ENCODE results near the gene CHD6.

CHD6 gene

DNA sequence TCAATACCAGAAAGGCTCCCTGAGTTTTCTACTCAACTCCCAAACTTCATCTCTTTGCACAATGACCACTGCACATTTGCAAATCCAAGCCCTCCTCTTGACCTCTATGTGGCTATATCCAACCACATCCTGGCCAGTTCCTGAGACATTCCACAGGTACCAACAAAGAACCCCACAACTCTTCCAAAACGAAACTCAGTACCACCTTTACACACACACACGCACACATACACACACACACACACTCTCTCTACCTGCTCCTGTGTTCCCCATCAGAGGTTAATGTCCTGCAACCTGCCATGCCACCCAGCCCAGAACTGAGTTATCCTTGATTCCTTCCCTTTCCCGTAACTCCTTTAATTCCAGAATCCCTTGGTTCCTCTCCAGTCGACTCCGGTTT is 58.5 kb downstream of the CHD6 start:
- H3K9me3 ChIP-seq (ENCODE audit: low read depth, low read length) = no peaks in the 10 kb centered on the region
- DNase-seq (ENCODE audit: low read depth, low spot score) = no peak
- no peaks in the 10 kb centered on the region for H3K36me3 ChIP-seq (ENCODE audit: insufficient read depth, low read length)
- H3K9ac ChIP-seq (ENCODE audit: insufficient read length) = no peak overlapping the region
- H3K27ac ChIP-seq = no peak overlapping the region
- TF ChIP-seq POLR2AphosphoS5 (IDR thresholded peaks at IDR 0.05; ENCODE audit: borderline replicate concordance, low read depth, low read length) (no peak), EZH2 (IDR thresholded peaks at IDR 0.05) (no peak), FOXP2 (optimal IDR thresholded peaks at IDR 0.05; ENCODE audit: control extremely low read depth, extremely low read length, insufficient read depth) (no peak)
- no peak overlapping the region for H3K4me3 ChIP-seq

DNA sequence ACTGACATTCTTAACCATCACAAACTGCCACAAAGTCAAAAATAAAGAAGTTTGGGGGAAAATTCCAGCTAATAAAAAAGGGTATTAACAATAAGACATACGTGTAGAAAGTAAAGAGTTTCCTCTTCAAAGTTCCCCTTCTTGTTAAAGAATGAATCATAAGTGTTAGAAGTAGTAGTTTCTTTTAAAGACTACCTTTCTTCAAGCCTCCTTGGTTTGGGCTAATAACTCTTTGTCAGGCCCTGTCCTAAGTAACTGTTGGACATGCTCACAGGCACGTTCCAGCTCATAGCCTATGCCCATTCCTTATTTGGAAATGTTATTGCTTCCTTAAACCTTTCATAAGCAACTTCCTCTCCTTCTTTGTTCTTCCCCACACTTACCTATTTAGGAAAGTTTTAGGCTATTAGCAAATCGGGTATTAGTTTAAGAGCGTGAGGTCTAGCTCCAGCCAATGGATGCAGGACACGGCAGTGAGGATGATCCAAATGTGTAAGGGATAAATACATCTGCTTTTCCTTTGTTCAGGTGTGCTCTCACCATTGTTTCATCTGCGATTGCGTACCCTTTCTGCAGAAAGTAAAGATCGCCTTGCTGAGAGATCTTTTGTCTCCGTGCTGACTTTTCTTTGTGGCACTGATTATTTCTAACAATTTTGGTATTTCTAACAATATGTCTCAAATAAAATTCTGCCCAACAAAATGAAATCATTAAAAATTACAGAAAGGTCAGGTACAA is 64.9 kb downstream of the CHD6 start:
- no peak overlapping the region for H3K27ac ChIP-seq
- DNase-seq (ENCODE audit: low read depth, low spot score) = no peak

DNA sequence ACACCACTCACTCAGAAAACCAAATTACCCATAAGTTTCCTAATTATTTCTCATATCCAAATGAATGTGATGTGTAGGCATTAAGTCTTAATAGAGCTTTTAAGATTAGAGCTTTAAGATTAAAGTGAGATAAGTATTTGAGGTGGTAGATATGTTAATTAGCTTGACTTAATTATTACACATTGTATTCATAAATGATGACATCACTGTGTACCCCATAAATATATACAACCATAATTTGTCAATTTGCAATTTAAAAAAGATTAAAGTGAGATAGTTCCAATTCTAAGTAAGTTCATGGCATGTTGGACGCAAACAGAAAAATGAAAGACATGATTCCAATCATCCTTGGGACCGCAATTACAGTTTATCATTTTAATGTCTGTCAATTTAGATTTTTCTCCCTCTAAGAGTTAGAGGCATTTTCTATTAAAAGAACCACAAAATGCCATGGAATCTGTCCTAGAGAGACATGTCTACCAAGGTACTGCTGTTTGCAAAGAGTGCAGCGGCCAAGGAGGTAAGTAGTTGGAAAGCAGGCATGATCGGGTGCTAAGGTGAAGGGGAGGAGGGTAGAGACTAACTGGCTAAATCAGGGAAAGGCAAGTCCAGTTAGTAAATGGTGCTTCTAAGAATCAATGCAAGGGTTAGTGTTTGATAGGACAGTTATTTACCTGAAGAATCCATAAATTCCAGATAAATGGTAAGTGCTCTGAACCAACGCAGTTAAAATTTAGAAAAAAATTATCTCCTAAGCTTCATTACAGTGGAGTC is 65.7 kb downstream of the CHD6 start:
- Histone ChIP-seq H3K9me3 (ENCODE audit: low read depth, low read length) (no peaks in the 10 kb centered on the region; the same call in 1 of the 2 replicates), H3K9ac (ENCODE audit: insufficient read length) (no peak overlapping the region), H3K27ac (no peak overlapping the region), H3K36me3 (ENCODE audit: insufficient read depth, low read length) (peaks cover 27% of the 10 kb centered on the region), H3K4me3 (no peak overlapping the region)
- no peak for DNase-seq (ENCODE audit: low read depth, low spot score)
- TF ChIP-seq EZH2 (IDR thresholded peaks at IDR 0.05) = no peak
- TF ChIP-seq FOXP2 (optimal IDR thresholded peaks at IDR 0.05; ENCODE audit: control extremely low read depth, extremely low read length, insufficient read depth) = no peak
- no peak for TF ChIP-seq POLR2AphosphoS5 (IDR thresholded peaks at IDR 0.05; ENCODE audit: borderline replicate concordance, low read depth, low read length)

More for the DNA sequence above, 64.9 kb downstream of the CHD6 start:
- no peaks in the 10 kb centered on the region; the same call in 1 of the 2 replicates for H3K9me3 ChIP-seq (ENCODE audit: low read depth, low read length)
- H3K4me3 ChIP-seq = no peak overlapping the region
- TF ChIP-seq FOXP2 (optimal IDR thresholded peaks at IDR 0.05; ENCODE audit: control extremely low read depth, extremely low read length, insufficient read depth) = no peak
- no peak for TF ChIP-seq EZH2 (IDR thresholded peaks at IDR 0.05)
- no peak for TF ChIP-seq POLR2AphosphoS5 (IDR thresholded peaks at IDR 0.05; ENCODE audit: borderline replicate concordance, low read depth, low read length)
- peaks cover 27% of the 10 kb centered on the region for H3K36me3 ChIP-seq (ENCODE audit: insufficient read depth, low read length)
- no peak overlapping the region for H3K9ac ChIP-seq (ENCODE audit: insufficient read length)

DNA sequence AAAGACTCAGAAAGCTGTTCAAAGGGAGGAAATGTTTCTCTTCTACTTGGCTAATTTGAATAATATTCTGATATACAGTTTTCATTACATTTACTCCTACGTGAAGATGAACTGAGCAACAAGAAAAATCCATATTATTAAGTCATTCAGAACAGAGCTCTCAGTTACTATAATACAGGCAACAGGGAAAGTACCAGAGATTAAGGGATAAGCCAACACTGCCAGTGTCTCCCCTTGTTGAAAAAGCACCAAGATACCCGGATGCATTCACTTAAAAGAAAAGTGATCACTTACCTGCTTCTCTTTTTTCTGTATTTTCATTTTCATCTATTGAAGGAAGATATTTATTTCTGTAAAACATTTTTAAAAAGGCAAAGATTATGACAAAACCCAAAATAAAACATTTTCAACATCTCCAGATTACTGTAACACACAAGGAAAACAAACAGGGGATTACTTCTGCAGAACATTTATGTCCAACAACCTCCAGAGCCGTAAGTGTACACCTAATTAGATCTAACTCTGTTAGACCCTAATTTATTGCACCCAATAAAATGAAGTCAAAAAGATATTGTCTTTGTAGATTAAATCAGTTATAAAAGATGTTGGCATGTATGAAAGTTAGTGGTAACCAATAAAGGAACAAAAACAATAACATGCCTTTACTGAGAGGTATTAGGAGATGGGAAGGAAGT is 67.0 kb downstream of the CHD6 start:
- Histone ChIP-seq H3K36me3 (ENCODE audit: insufficient read depth, low read length) (peaks cover 27% of the 10 kb centered on the region), H3K9ac (ENCODE audit: insufficient read length) (no peak overlapping the region)
- TF ChIP-seq FOXP2 (optimal IDR thresholded peaks at IDR 0.05; ENCODE audit: control extremely low read depth, extremely low read length, insufficient read depth) (no peak), EZH2 (IDR thresholded peaks at IDR 0.05) (no peak), POLR2AphosphoS5 (IDR thresholded peaks at IDR 0.05; ENCODE audit: borderline replicate concordance, low read depth, low read length) (no peak)

DNA sequence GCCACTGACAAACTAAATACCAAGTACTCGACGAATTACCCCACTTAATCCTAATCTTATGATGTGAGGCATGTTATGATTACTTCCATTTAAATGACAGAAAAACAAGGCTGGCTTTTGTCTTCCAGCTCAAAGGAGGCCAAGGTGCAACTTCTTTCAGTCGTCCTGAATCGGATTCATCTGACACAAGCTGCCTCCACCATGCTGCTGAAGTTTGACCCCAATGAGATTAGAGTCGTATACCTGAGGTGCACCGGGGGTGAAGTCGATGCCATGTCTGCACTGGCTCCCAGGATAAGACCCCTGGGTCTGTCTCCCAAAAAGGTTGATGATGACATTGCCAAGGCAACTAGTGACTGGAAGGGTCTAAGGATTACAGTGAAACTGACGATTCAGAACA is 71.0 kb downstream of the CHD6 start:
- H3K9me3 ChIP-seq (ENCODE audit: low read depth, low read length) = no peaks in the 10 kb centered on the region
- H3K27ac ChIP-seq = no peak overlapping the region
- peaks cover 17% of the 10 kb centered on the region for H3K36me3 ChIP-seq (ENCODE audit: insufficient read depth, low read length)
- no peak for DNase-seq (ENCODE audit: low read depth, low spot score)
- H3K4me3 ChIP-seq = no peak overlapping the region
- TF ChIP-seq FOXP2 (optimal IDR thresholded peaks at IDR 0.05; ENCODE audit: control extremely low read depth, extremely low read length, insufficient read depth) (no peak), EZH2 (IDR thresholded peaks at IDR 0.05) (no peak), POLR2AphosphoS5 (IDR thresholded peaks at IDR 0.05; ENCODE audit: borderline replicate concordance, low read depth, low read length) (no peak)
- H3K9ac ChIP-seq (ENCODE audit: insufficient read length) = no peak overlapping the region

More for the DNA sequence above, 67.0 kb downstream of the CHD6 start:
- Histone ChIP-seq H3K9me3 (ENCODE audit: low read depth, low read length) (no peaks in the 10 kb centered on the region; the same call in 1 of the 2 replicates), H3K27ac (no peak overlapping the region), H3K4me3 (no peak overlapping the region)
- DNase-seq (ENCODE audit: low read depth, low spot score) = no peak

DNA sequence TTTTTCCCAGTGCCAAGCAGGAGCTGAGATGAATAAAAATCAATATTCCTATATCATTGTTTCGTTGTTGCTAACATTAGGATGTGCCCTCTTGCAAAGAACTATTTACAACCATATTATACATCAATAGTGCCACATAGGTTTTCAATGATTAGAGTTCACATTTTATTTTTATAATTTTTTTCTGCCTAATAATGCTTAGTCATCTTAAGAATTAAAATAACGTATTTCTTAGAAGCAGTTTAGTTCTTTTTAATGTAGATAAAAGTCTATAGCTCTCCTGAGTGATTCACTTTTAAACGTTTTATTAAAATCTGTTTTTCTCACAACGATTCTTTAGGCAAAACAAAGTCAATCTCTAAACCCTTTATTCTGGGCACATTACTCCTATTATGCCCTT is 71.6 kb downstream of the CHD6 start:
- Histone ChIP-seq H3K36me3 (ENCODE audit: insufficient read depth, low read length) (peaks cover 12% of the 10 kb centered on the region; the same call in 1 of the 2 replicates), H3K4me3 (no peak overlapping the region), H3K9ac (ENCODE audit: insufficient read length) (no peak overlapping the region), H3K9me3 (ENCODE audit: low read depth, low read length) (no peaks in the 10 kb centered on the region), H3K27ac (no peak overlapping the region)
- no peak for DNase-seq (ENCODE audit: low read depth, low spot score)
- no peak for TF ChIP-seq EZH2 (IDR thresholded peaks at IDR 0.05)
- TF ChIP-seq POLR2AphosphoS5 (IDR thresholded peaks at IDR 0.05; ENCODE audit: borderline replicate concordance, low read depth, low read length) = no peak
- no peak for TF ChIP-seq FOXP2 (optimal IDR thresholded peaks at IDR 0.05; ENCODE audit: control extremely low read depth, extremely low read length, insufficient read depth)

DNA sequence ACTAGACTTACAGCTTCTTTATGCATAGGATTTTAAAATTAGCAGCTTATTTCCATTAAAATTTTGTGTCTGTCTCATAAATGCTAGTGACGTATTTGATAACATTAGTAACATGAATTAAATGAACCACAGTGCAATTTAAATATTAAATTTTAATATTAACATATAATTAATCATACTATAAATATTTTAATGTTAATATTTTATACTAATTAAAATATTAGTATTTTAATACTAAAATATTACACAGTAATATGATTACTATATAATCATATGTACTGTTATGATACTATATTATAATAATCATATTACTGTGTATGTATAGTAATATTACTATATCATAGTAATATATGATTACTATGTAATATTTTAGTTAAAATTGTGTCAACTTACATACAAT is 73.7 kb downstream of the CHD6 start:
- TF ChIP-seq POLR2AphosphoS5 (IDR thresholded peaks at IDR 0.05; ENCODE audit: borderline replicate concordance, low read depth, low read length) (no peak), EZH2 (IDR thresholded peaks at IDR 0.05) (no peak), FOXP2 (optimal IDR thresholded peaks at IDR 0.05; ENCODE audit: control extremely low read depth, extremely low read length, insufficient read depth) (no peak)
- Histone ChIP-seq H3K9me3 (ENCODE audit: low read depth, low read length) (no peaks in the 10 kb centered on the region), H3K9ac (ENCODE audit: insufficient read length) (no peak overlapping the region), H3K4me3 (no peak overlapping the region), H3K27ac (no peak overlapping the region), H3K36me3 (ENCODE audit: insufficient read depth, low read length) (peaks cover 5% of the 10 kb centered on the region)
- DNase-seq (ENCODE audit: low read depth, low spot score) = no peak

DNA sequence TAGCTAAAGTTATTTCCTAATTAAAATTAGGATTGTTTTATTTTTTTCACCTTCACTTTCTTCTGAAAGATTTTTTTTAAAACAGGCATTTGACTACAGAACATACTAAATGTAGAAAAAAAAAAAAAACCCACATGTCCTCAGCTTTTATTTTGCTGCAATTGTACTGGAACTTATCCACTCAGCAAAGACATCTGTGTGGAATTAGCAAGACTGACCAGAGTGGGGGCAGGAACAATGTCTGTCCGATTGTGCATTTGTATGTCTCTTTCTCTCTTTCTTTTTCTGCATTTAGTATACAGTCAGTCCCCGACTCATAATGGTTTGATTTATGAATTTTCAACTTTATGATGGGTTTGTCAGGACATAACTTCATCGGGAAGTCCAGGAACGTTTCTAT is 77.3 kb downstream of the CHD6 start:
- Histone ChIP-seq H3K36me3 (ENCODE audit: insufficient read depth, low read length) (peaks cover 21% of the 10 kb centered on the region), H3K27ac (no peak overlapping the region), H3K4me3 (no peak overlapping the region), H3K9ac (ENCODE audit: insufficient read length) (no peak overlapping the region), H3K9me3 (ENCODE audit: low read depth, low read length) (no peaks in the 10 kb centered on the region)
- DNase-seq (ENCODE audit: low read depth, low spot score) = no peak
- TF ChIP-seq FOXP2 (optimal IDR thresholded peaks at IDR 0.05; ENCODE audit: control extremely low read depth, extremely low read length, insufficient read depth) = no peak

Measured in SK-N-MC (cell line).